Right hindlimb (tissue), 1 donor: ENCODE data around the gene ZNF236.
"Not testable (repeated sequence)": the region's sequence is repeated elsewhere in the genome, so short reads cannot be mapped to it uniquely, and the experiment has no call there.

Experiments used
- DNase-seq: peaks from one replicate; pipeline ENCODE4 v3.0.0-alpha.2; 2018

The ZNF236 gene

DNA sequence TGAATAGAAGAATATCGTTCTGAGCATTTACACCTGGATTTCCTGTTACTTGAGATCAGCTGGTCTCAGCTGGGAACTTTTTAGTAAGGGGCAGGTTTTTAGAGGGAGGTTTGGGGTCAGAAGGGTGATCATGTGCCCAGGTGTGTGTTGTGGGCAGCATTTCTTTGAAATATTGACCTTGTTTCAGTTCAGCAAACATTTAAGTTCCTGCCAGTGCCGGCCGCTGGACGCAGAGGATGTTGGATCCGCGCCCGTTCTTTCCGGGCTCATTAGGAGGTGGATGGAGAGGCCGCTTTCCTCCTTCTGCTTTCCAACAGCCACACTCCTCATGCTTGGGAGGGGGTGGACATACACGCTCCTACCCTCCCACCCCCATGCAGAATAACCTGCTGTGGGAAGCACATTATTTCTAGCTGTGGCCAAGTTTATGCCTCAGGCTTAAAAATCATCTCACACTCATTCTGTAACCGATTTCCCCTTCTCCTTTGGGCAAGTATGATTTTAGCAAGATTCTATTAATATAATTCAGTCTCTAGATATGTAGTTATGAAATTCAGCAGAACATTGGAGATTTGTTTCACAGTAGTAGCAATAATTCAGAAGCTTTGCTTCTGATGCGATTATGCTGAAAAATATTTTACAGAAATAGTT lies 131.4 kb downstream of the ZNF236 start:
- DNase-seq: peak; percentile 79

DNA sequence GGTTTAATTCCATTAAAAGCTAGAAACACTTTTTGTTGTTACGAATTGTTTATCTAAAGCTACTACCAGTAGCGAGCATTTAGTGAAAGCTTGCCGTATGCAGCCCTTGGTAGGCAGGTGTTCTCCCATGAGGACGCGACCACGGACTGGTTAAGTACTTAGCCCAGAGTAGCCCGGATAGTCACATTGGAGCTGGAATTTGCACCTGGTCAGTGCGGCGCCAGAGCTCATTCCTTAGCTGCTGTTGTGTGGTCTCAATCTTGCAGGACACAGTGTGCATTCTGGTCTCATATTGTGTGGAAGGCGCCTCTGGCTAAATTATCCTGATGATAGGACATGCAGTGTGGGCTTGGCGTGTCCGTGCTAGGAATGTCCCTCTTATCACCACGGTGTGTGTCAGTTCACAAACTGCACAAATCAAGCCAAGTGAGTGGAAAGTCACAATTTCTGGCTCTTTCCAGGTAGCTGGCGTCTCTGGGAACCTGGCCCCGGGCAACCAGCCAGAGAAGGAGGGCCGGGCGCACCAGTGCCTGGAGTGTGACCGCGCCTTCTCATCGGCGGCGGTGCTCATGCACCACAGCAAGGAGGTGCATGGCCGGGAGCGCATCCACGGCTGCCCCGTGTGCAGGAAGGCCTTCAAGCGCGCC lies 133.3 kb downstream of the ZNF236 start:
- peak; percentile 53 for DNase-seq

DNA sequence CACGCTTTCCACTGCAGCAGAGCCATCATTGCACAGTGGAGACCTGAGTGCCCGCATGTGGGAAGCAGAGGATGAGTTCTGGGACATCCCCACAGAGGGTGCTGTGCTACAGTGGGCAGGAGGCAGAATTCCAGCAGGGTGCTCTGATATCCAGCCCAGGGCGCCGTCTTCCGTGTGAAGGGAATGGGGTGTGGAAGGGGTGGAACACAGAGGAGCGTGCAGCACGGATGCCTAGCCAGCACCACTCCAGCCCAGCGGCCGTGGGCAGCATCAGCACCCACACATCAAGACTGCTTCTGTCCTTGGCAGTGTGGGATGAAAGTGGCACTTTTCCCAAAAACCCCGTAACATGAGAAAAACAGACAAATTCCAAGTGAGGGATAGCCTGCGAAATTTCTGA lies 134.3 kb downstream of the ZNF236 start:
- DNase-seq: no peak

DNA sequence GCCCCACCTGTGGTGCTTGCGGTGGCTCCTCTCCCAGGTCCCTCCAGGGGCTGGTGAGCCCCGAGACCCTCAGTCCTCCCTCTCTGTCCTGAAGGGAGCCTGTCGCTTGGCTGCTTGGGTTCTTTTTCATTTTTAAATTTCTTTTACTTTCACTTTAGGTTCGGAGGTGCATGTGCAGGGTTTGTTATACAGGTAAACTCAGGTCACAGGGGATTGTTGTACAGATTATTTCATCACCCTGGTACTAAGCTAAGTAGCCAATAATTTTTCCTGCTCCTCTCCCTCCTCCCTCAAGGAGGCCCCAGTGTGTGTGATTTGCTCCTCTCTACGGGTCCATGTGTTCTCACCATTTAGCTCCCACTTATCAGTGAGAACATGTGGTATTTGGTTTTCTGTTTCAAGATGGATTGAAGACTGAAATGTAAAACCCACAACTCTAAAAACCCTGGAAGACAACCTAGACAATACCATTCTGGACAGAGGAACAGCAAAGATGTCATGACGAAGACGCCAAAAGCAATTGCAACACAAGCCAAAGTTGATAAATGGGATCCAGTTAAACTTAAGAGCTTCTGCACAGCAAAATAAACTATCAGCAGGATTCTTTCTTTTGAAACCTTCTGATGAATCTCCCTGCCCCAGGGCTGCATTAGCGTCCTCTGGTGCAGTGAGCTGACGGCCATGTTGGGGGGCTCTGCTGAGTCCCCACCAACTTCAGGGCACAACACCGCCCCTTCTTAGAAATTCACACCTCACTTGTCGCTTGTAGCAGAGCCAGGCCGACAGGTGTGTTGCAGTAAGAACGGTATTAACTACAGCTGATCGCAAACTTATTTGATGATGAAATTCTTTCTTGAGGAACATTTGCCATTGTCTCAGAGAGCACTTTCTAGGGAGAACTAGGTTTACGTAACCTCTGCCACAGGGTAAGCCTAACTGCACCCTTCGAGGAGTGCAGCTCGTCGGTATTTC lies 135.3 kb downstream of the ZNF236 start:
- DNase-seq: no peak

DNA sequence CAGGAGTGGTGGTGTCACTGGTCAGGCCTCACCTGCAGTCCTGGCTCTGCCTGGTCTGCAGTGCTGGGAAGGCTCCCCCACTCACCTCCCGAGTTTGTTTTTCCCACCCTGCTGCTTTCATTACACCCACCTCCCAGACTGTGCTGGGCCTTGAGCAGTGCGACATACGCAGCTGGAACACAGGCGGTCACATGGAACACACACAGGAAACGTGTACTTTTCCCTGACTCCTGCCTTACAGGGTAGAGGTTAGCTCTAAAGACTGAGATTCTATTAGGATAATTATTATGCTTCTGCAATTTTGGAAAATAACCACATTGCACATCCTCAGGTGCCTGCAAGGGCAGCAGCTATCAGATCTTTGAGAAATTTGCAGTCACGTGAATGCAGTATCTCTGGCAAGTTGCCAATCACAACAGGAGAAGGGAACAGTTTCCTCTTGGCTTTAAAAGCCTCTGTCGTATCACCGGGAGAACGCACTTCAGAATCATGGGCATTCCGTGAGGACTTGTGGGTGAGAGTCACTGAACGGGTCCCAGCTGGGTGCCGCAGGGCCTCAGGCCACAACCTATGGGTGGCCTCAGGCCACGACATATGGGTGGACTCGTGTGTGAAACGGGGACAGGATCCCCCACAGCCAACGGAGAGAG lies 136.5 kb downstream of the ZNF236 start:
- DNase-seq: no peak

DNA sequence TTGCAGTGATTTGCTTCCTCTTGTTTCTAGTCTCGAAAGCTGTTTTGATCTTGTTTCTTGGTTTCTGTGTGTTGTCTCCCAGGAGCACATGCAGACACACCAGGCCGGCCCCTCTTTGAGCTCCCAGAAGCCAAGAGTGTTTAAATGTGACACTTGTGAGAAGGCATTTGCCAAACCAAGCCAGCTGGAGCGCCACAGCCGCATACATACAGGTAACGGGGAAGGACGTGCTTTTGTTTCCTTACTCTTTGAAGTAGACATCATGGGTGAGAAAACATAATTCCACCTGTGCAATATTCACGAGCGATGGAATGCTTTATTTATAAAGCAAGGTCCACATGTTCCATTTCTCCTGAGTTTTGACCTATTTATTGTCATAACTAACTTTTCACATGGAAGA lies 137.2 kb downstream of the ZNF236 start:
- no peak for DNase-seq

DNA sequence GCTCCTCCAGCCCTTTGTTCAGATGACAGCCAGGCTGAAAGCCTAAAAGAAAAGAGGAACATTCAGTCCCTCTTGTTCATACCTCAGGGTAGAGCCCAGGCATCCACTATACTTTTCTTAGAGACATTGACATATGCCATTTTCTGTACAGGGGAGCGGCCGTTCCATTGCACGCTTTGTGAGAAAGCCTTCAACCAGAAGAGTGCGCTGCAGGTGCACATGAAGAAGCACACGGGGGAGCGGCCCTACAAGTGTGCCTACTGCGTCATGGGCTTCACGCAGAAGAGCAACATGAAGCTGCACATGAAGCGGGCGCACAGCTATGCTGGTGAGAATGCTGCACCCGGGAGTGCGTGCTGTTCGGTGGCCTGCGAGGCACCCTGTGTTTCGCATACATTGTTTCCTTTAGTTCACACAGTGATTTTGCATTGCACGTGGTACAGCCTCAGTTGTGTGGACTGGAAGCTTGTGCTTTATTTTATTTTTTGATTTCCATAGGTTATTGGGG lies 138.2 kb downstream of the ZNF236 start:
- DNase-seq: no peak

DNA sequence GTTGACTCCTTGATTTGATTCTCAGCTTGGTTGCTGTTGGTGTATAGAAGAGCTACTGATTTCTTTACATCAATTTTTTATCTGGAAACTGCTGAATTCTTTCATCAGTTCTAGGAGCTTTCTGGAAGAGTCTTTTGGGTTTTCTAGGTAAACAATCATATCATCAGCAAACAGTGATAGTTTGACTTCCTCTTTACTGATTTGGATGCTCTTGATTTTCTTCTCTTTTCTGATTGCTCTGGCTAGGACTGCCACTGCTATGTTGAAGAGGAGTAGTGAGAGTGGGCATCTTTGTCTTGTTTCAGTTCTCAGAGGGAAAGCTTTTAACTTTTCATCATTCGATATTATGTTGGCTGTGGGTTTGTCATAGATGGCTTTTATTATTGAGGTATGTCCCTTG lies 140.5 kb downstream of the ZNF236 start:
- DNase-seq: no peak

DNA sequence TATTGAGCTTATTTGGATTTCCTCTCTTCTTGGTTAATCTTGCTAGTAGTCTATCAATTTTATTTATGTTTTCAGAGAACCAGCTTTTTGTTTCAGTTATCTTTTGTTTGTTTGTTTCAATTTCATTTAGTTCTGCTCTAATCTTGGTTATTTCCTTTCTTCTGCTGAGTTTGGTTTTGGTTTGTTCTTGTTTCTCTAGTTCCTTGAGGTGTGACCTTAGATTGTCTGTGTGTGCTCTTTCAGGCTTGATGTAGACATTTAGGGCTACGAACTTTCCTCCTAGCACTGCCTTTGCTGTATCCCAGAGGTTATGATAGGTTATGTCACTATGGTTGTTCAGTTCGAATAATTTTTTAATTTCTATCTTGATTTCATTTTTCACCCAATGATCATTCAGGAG lies 141.6 kb downstream of the ZNF236 start:
- DNase-seq: no peak

DNA sequence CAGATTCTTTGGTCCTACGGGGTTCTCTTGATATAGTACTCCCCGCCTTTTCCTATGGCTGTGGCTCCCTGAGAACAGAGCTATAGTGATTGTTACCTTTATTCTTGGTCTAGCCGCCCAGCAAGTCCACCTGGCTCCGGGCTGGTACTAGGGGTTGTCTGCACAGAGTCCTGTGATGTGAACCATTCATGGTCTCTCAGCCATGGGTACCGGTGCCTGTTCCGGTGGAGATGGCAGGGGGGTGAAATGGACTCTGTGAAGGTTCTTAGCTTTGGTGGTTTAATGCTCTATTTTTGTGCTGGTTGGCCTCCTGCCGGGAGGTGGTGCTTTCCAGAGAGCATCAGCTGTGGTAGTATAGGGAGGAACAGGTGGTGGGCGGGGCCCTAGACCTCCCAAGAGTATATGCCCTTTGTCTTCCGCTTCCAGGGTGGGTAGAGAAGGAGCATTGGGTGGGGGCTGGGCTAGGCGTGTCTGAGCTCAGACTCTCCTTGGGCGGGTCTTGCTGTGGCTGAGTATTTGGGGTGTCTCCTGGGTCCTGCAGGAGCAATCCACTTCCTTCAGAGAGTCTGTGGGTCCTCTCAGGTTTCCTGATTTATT lies 143.3 kb downstream of the ZNF236 start:
- DNase-seq: not testable (repeated sequence)

DNA sequence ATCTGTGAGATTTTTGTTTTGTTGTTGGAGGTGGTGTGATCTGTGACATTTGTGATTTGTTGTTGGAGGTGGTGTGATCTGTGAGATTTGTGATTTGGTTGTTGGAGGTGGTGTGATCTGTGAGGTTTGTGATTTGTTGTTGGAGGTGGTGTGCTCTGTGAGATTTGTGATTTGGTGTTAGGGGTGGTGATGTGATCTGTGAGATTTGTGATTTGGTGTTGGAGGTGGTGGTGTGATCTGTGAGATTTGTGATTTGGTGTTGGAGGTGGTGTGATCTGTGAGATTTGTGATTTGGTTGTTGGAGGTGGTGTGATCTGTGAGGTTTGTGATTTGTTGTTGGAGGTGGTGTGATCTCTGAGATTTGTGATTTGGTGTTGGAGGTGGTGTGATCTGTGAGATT lies 144.9 kb downstream of the ZNF236 start:
- not testable (repeated sequence) for DNase-seq

DNA sequence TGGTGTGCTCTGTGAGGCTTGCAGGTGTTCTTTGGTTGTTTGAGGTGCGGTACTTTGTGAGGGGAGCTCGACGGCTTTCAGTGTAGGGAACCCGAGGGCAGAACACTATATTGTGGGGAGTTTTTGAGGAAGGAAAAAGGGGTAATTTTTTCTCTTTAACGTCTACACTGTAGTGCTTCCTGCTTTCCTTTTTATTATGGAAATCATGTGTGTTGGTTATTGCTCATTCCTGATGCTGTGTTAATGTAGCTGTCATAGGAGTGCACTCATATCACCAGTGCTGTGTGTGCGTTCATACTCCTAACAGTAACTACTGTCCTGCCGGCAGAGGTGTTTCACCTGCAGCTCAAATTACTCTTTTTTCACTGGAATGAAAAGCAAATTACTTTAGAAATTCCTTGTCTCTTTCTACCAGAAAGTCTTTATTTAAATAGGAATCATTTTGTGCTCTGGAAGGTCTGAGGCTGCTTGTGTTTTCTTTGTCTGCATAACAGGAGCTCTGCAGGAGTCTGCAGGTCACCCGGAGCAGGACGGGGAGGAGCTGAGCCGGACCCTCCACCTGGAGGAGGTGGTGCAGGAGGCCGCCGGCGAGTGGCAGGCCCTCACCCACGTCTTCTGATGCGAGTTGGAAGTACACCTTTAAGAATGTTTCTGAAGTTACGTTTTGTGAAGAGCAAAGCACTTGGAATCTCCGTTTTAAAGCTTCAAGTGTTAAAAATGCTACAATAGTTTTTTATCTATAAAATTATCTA lies 145.5 kb downstream of the ZNF236 start:
- DNase-seq: no peak

DNA sequence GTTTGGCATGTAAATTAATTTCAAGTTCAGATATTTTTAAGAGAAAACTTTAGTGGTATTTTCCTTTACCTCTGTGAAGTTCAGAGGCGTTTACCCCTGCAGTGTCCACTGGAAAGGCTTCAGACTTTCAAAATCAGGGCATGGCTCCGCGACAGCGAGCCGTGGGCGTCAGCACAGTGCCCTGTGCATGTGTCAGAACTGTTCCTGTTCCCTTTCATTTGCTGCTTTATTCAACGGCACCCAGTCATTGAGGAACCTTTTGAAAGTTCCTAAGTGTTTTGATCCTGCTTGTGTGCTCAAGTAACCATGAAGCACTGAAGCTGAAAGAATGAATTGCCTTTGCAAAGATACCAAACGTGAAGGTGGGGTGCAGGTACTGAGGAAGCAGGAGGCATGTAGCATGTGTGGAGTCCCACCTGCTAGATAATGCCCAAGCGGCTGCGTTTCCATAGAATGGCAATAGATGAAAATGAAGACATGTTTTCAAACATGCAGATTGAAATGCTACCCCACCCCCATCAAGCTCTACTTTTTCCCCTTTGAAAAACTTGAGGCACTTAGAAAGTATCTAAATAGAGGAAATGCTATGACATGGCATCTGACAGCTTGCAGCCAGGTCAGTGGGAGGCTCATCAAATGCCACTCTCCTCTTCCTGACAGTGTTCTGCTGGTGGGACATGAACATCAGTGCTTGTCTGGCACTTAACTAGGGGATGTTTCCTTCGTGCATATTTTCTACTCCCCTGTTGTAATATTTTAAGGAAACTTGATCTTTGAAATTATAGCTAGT lies 148.6 kb downstream of the ZNF236 start:
- DNase-seq: no peak

DNA sequence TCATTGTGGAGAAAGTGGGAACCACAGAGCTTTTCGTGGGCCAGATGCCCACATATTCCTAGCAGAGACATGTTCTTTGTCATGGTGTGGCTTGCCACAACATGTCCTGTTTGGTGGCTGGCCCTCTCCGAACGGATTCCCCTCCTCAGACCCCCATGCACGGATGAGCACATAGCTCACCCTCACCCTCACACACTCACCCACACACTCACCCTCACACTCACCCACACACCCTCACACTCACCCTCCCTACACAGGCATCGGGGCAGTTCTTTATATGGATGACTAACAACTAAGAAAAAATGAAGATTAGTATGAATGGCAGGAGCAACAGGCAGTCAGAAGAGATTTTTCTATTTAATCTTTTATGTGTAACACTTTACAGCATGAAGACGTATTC lies 149.9 kb downstream of the ZNF236 start:
- no peak for DNase-seq

DNA sequence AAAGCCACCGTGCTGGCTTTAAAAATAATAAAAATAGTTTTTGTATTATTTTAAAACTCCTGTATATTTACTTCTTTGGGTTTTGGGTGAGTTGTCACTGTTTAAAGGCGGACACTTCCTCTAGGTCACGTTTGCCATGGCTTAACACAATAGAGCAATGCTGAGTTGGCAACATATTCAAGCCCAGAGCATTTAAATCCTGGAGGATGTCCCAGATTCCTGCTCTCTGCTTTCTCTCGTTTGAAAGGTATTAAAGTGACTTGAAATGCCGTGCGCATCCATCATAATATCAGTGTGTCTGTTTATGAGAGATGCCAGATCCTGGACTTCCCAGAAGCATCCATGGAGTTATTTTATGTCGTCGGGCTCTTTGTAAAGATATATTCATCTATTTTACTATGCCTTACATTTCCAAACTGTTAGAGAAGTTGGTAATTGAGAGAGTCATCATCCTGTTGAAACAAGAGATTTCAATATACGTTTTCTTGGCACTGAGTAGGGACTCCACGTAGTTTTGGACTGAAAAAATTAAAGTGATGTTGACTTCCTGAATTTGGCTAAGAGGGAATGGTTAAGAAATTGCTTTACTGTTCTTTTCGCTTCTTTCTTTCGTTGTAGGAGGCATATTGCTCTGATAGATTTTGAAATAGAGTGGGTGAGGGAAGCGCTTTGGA lies 150.6 kb downstream of the ZNF236 start:
- no peak for DNase-seq

DNA sequence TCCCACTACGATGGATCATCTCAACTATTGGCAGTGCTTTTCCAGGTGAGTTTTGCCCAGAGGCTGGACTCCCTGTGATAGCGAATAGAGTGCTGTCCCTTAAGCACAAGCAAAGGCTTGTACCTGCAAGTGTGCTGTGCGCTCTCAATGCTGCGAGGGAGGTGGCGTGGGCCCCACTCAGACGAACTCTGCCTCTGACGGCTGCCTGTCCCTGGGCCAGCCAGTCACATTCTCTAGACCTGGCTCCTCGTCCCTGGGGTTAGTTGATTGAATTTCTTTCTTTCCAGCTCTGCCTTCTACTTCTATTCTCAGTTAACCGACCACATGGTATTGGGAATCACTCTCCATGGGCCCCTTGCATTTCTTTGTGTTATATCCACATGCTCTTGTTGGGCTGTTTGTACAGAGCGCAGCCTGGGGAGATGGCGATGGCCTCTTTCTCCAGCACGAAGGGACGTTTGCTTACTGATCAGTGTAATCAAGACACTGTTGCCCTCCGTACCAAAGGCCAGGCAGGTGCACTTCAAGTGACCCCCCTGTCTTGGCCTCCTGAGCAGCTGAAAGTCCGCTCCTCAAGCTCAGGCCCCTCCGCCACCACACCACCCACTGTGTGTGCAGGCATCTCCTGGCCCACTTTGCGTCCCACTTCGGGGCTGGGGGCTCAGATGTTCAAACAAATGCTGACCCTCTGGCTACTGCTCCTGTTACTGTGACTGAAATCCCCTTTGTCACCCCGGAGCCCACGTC lies 151.3 kb downstream of the ZNF236 start:
- no peak for DNase-seq

DNA sequence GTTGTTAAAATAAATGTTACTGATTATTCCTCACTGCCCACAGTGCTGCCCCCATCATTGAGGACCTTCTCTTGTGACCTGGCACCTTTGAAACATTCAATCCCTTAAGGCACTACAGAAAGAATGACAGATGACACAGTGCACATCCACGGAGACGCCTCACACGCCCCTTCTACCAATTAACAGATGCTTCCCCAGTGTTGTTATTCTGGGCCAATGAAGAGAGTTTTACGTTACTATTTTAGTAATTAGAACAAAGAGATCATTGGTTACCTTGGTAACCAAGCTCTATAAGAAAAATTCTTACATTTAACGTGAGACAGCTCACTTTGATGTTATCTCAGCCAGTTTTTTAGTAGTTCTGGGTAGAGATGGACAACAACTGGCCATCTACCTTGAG lies 152.0 kb downstream of the ZNF236 start:
- DNase-seq: no peak

DNA sequence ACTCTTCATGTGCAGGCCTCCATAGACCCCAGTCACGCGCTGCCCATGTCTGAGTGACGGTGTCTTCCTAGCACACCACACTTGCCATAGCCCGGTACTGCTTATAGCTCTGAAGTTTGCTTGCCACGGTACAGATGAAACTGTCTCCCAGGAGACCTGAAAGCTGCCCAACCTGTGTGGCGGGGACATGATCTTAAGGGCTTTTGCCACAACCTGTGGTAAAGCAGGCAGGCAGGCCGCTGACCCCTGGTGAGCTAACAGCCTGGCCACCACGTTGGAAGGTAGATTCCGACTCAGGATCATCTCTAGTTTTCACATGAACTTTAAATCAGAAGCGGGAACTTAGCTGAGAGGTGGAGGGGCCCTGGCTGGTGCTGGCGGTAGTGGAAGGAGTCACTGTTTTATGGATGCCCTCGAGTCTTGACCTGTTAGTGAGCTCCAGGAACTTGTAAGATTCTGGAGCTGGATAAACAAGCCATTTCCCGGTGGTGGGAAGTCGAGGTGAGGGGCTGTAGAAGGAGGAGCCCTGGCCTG lies 153.3 kb downstream of the ZNF236 start:
- no peak for DNase-seq

DNA sequence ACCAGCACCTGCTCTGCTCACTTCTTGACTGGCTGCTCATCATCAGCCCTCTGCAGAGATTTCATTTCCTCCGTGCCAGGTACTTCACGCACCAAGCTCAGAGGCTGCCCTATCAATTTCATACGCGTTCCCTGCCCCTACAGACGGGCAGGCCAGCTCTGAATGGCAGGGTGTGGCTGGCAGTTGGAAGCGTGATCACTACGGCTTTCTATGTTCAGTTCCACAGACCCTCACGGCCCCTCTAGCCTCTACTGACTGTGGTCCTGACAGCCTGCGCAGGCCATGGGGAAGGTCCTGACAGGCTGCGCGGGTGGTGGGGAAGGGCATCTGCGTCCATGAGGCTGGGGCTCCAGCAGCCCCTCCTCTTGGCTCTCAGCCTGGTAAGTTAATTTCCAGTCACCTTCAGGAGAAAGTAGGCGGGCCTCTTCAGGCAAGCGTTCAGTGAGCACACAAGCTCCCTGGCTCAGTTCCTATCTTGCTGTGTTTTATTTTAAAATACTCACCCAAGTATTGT lies 154.8 kb downstream of the ZNF236 start:
- peak; percentile 33 for DNase-seq
